Endothelial cell of umbilical vein (primary cell): ENCODE data around the gene IRF2. TPM values are rescaled to one million over a fixed set of nuclear protein-coding genes. Genes with fewer than 3 reads are reported as not detected.

Experiments
- BruUV-seq: library from RNA; stranded (reverse); fragments of 400-500 nt; replicated peaks from 2 replicates; lab custom pipeline; 2021; lab: Mats Ljungman, UMichigan
- CTCF ChIA-PET: fragments of 300-600, 350-600 bp; sonication (Branson Sonifier 250); formaldehyde crosslinking; loops from one replicate; lab custom pipeline; 2021; ENCODE audit warnings: antibody characterized with exemption, inconsistent platforms; lab: Charles Lee
- POLR2A ChIA-PET: fragments of 300-600, 350-600 bp; sonication (Branson Sonifier 250); formaldehyde crosslinking; loops from one replicate; lab custom pipeline; 2021; ENCODE audit warnings: antibody characterized with exemption, inconsistent platforms; lab: Charles Lee
- DNase-seq: peaks from one replicate; pipeline ENCODE4 v3.0.0-alpha.2; 2011; ENCODE audit warnings: low read depth, low spot score
- FAIRE-seq: peaks from 2 replicates; lab custom pipeline; 2011; peaks lifted over from hg19 to GRCh38; lab: Jason Lieb, UNC
- H2AFZ ChIP-seq: 2 replicates; pipeline ENCODE4 v1.6.0; 2012; ENCODE audit warnings: low read depth, low read length, control low read depth, inconsistent platforms
- H3K27ac ChIP-seq: 2 replicates; pipeline ENCODE4 v1.5.1; 2011; ENCODE audit warnings: low read depth, mild to moderate bottlenecking, control low read depth, low read length, moderate library complexity; ENCODE audit not compliant: insufficient read depth
- H3K27me3 ChIP-seq, 2 experiments: 2 replicates each; pipeline versions ENCODE4 v1.6.0 to v1.6.1; 2011; ENCODE audit warnings: low read length in 2 of 2, mixed read lengths in 1 of 2; ENCODE audit not compliant: control insufficient read depth in 2 of 2, insufficient read depth in 2 of 2
- H3K36me3 ChIP-seq, 2 experiments: 2 replicates in 1 of 2; 3 replicates in 1 of 2; pipeline ENCODE4 v1.5.1; 2011; ENCODE audit warnings: low read length in 2 of 2, mild to moderate bottlenecking in 1 of 2, moderate library complexity in 1 of 2; ENCODE audit not compliant: control insufficient read depth in 2 of 2, insufficient read depth in 2 of 2; ENCODE audit errors: extremely low read depth in 1 of 2
- H3K4me1 ChIP-seq: 3 replicates; pipeline ENCODE4 v1.5.1; 2011; ENCODE audit warnings: mild to moderate bottlenecking, low read length; ENCODE audit not compliant: control insufficient read depth, insufficient read depth; ENCODE audit errors: extremely low read depth
- H3K4me2 ChIP-seq: 2 replicates; pipeline ENCODE4 v1.6.1; 2011; ENCODE audit warnings: low read length, control low read depth, mixed read lengths; ENCODE audit not compliant: insufficient read depth
- H3K4me3 ChIP-seq, 3 experiments: fragments of 200-600 bp in 1 of 3; sonication (generic), shearing (Covaris generic) in 1 of 3; replicated peaks in 1 of 3; 2 replicates each; pipeline ENCODE4 v1.5.1; 2011 to 2016; ENCODE audit warnings: control low read depth in 3 of 3, low read length in 3 of 3, mild to moderate bottlenecking in 2 of 3, inconsistent platforms in 1 of 3, low read depth in 1 of 3, moderate library complexity in 1 of 3; ENCODE audit not compliant: insufficient read depth in 1 of 3
- H3K79me2 ChIP-seq: 2 replicates; pipeline ENCODE4 v1.6.0; 2012; ENCODE audit warnings: low read length, inconsistent platforms; ENCODE audit not compliant: control insufficient read depth, insufficient read depth
- H3K9ac ChIP-seq: replicated peaks from 2 replicates; pipeline ENCODE3; 2011; ENCODE audit warnings: low read length, control low read depth; ENCODE audit not compliant: insufficient read depth; ENCODE audit errors: extremely low read depth
- H3K9me1 ChIP-seq: replicated peaks from 3 replicates; pipeline ENCODE4 v1.6.0; 2011; ENCODE audit warnings: mild to moderate bottlenecking, low read length; ENCODE audit not compliant: control insufficient read depth, insufficient read depth; ENCODE audit errors: extremely low read depth
- H3K9me3 ChIP-seq: replicated peaks from 2 replicates; pipeline ENCODE4 v1.5.1; 2012; ENCODE audit warnings: low read length, inconsistent platforms; ENCODE audit not compliant: control insufficient read depth, insufficient read depth
- H4K20me1 ChIP-seq: replicated peaks from 2 replicates; pipeline ENCODE3; 2011; ENCODE audit warnings: mild to moderate bottlenecking, low read length; ENCODE audit not compliant: control insufficient read depth, insufficient read depth; ENCODE audit errors: extremely low read depth
- CTCF ChIP-seq, 2 donors: IDR thresholded peaks; 1 replicate in 1 of 2; 2 replicates in 1 of 2; pipeline ENCODE4 v1.5.1; 2011; ENCODE audit warnings: low read length in 2 of 2, mild to moderate bottlenecking in 2 of 2, moderate library complexity in 2 of 2, control low read depth in 1 of 2, inconsistent platforms in 1 of 2, low read depth in 1 of 2; ENCODE audit not compliant: insufficient read depth in 1 of 2; ENCODE audit errors: extremely low read depth in 1 of 2
- EZH2 ChIP-seq: IDR thresholded peaks from 2 replicates; pipeline ENCODE4 v1.6.1; 2012; ENCODE audit warnings: borderline replicate concordance, low read depth, mild to moderate bottlenecking, moderate library complexity, low read length, inconsistent platforms; ENCODE audit not compliant: severe bottlenecking
- FOS ChIP-seq: IDR thresholded peaks from 2 replicates; pipeline ENCODE4 v1.6.1; 2011; ENCODE audit warnings: mild to moderate bottlenecking, low read length, moderate library complexity, borderline replicate concordance; ENCODE audit not compliant: insufficient read depth
- GATA2 ChIP-seq: IDR thresholded peaks from 2 replicates; pipeline ENCODE4 v1.7.0; 2011; ENCODE audit warnings: low read depth, mild to moderate bottlenecking, moderate library complexity, mixed read lengths, low read length; ENCODE audit not compliant: insufficient read length, insufficient read depth
- JUN ChIP-seq: IDR thresholded peaks from 2 replicates; pipeline ENCODE4 v1.6.1; 2011; ENCODE audit warnings: borderline replicate concordance, low read depth; ENCODE audit not compliant: insufficient read length, insufficient read depth
- MAX ChIP-seq: IDR thresholded peaks from 2 replicates; pipeline ENCODE4 v1.6.1; 2011; ENCODE audit not compliant: insufficient read depth, insufficient read length
- MYC ChIP-seq: IDR thresholded peaks from one replicate; pipeline ENCODE4 v1.6.1; 2011; ENCODE audit warnings: mild to moderate bottlenecking, low read depth, low read length
- POLR2A ChIP-seq: IDR thresholded peaks from 2 replicates; pipeline ENCODE4 v1.6.1; 2012; ENCODE audit warnings: low read depth, mild to moderate bottlenecking, control low read depth, low read length
- POLR2AphosphoS5 ChIP-seq: IDR thresholded peaks from 2 replicates; pipeline ENCODE4 v1.6.1; 2012; ENCODE audit warnings: low read depth, mild to moderate bottlenecking, control low read depth, low read length, moderate library complexity; ENCODE audit not compliant: insufficient read depth
- dilution Hi-C: fragments of 300-500 bp; cut with MboI; formaldehyde crosslinking; loops from one replicate; pipeline ENCODE4 v1.15.0; 2019; ENCODE audit warnings: low sequenced_read_pairs; ENCODE audit not compliant: extremely low pct_ligation_motif_present
- intact Hi-C: fragments of 100-400 bp; cut with micrococcal nuclease; formaldehyde crosslinking; loops from one replicate; pipeline ENCODE4 v1.10.0; 2022
- polyA plus RNA-seq, 4 experiments: library from polyadenylated mRNA; depleted of rRNA in 3 of 4; stranded (reverse) in 3 of 4; unstranded in 1 of 4; fragments of >200 nt; gene quantifications; 2 replicates each; pipeline versions ENCODE4 v1.2.1 to v1.2.3, GENCODE V29; 2011 to 2012; ENCODE audit warnings: missing spikeins in 1 of 4
- total RNA-seq: library from RNA; stranded (reverse); gene quantifications from 2 replicates; pipeline ENCODE4 v1.2.3, GENCODE V29; 2021

Gene IRF2
- total and polyA plus RNA-seq, 2 donors (not counting 3 experiments of a cell fraction or from before 2014, with no cell fraction given), result 26.9 to 27.6 TPM

- DNase-seq (no peak), FAIRE-seq (no peak)
- CTCF ChIA-PET, result interaction anchor here (1.0 kb wide), 1 partner anchor 40 kb away, joined by 3 read pairs; no protein-coding TSS in a partner anchor
- H3K36me3 ChIP-seq, result peaks cover 4 to 9% of the 10 kb centered on the region in 2 experiments
- H3K4me2 ChIP-seq, result no peak overlapping the region
- dilution Hi-C loops, result no loop called here
- TF ChIP-seq GATA2, result no peak
- no peak for TF ChIP-seq JUN
- TF ChIP-seq CTCF (IDR thresholded peaks at IDR 0.05; ENCODE audit: extremely low read depth in 1 of 2, insufficient read depth in 1 of 2, low read depth in 1 of 2, low read length in 2 of 2), result no peak
- no peak for TF ChIP-seq POLR2A
- no peak for TF ChIP-seq MYC
- TF ChIP-seq EZH2, result no peak
- no peak for TF ChIP-seq FOS
- no peak for TF ChIP-seq POLR2AphosphoS5
- no peak for TF ChIP-seq MAX
- no peaks in the 10 kb centered on the region for H3K79me2 ChIP-seq
- no peaks in the 10 kb centered on the region for H3K9me3 ChIP-seq
- H3K9ac ChIP-seq, result no peak overlapping the region
- intact Hi-C loops, result no loop called here
- H3K9me1 ChIP-seq, result no peaks in the 10 kb centered on the region
- BruUV-seq, result no TSS peak
- POLR2A ChIA-PET, result no interaction called here
- no peak overlapping the region for H3K4me3 ChIP-seq
- H3K4me1 ChIP-seq, result peaks cover 26% of the 10 kb centered on the region
- no peak overlapping the region for H3K27ac ChIP-seq
- H4K20me1 ChIP-seq, result no peaks in the 10 kb centered on the region
- H2AFZ ChIP-seq, result no peak overlapping the region
- no peaks in the 10 kb centered on the region for H3K27me3 ChIP-seq
Observed at GRCh38 chr4:184413261-184414046, 60.9 kb downstream of the IRF2 start.
